Lung (tissue), 12 donors: ENCODE measurements around the gene LRRK1. TPM values are rescaled to one million over a fixed set of nuclear protein-coding genes. Genes with fewer than 3 reads are reported as not detected.

Experiments used
- ATAC-seq: fragments of 200-7000 bp; cut with Tn5 transposase; one replicate; pipeline ENCODE4 v1.9.1; 2020; ENCODE audit warnings: moderate number of reproducible peaks; ENCODE audit not compliant: insufficient read depth, low FRiP score
- DNase-seq, 3 donors: peaks; one replicate each; pipeline ENCODE4 v3.0.0-alpha.2; 2013 to 2017
- H3K27ac ChIP-seq, 2 donors: one replicate each; pipeline ENCODE4 v1.5.1; 2013; ENCODE audit warnings: mild to moderate bottlenecking in 2 of 2, moderate library complexity in 2 of 2, control low read depth in 1 of 2, inconsistent platforms in 1 of 2, low read depth in 1 of 2, low read length in 1 of 2
- H3K27me3 ChIP-seq, 3 donors: one replicate each; pipeline ENCODE4 v1.5.1; 2013; ENCODE audit warnings: low read length in 2 of 3; ENCODE audit not compliant: control insufficient read depth in 3 of 3, insufficient read depth in 3 of 3
- H3K36me3 ChIP-seq, 4 donors: one replicate each; pipeline ENCODE4 v1.5.1; 2013; ENCODE audit warnings: low read length in 4 of 4, mild to moderate bottlenecking in 1 of 4, moderate library complexity in 1 of 4; ENCODE audit not compliant: control insufficient read depth in 4 of 4, insufficient read depth in 4 of 4
- H3K4me1 ChIP-seq, 5 donors: one replicate each; pipeline ENCODE4 v1.5.1; 2013; ENCODE audit warnings: low read length in 5 of 5, mild to moderate bottlenecking in 2 of 5, moderate library complexity in 1 of 5; ENCODE audit not compliant: control insufficient read depth in 5 of 5, insufficient read depth in 5 of 5
- H3K4me3 ChIP-seq: one replicate; pipeline ENCODE4 v1.5.1; 2013; ENCODE audit warnings: mild to moderate bottlenecking, control low read depth, moderate library complexity
- H3K9ac ChIP-seq, 2 donors: one replicate each; pipeline ENCODE4 v1.5.1; 2013; ENCODE audit warnings: low read length in 2 of 2, control low read depth in 1 of 2; ENCODE audit not compliant: insufficient read depth in 1 of 2
- H3K9me3 ChIP-seq, 4 donors: one replicate each; pipeline ENCODE4 v1.5.1; 2013; ENCODE audit warnings: low read length in 3 of 4, mild to moderate bottlenecking in 1 of 4, moderate library complexity in 1 of 4; ENCODE audit not compliant: control insufficient read depth in 4 of 4, insufficient read depth in 3 of 4
- CTCF ChIP-seq: IDR thresholded peaks from 2 replicates; pipeline ENCODE4 v1.5.1; 2012; ENCODE audit warnings: mild to moderate bottlenecking; ENCODE audit errors: control extremely low read depth, extremely low read depth
- WGBS, 2 donors: extraction: QIAGEN DNeasy Blood & Tissue Kit; methylation state at CpG; one replicate each; pipeline ENCODE4 v1.1.7; 2013; 5-methylcytosine and 5-hydroxymethylcytosine counted together
- polyA plus RNA-seq, 2 donors: library from polyadenylated mRNA; stranded (reverse); fragments of 200-250 nt; gene quantifications; one replicate each; pipeline ENCODE4 v1.2.1, GENCODE V29; 2013
- total RNA-seq, 2 donors: library from RNA; depleted of rRNA in 1 of 2; stranded (reverse); fragments of >200 nt in 1 of 2; gene quantifications; one replicate each; pipeline ENCODE4 v1.2.1, GENCODE V29; 2014 to 2021
- donor health status: control.
- donor health status: control.
- donor health status: Bipolar disorder and iron deficiency.
- donor health status: healthy.
- donor health status: DM: yes; HTN: yes; CAD: no.

LRRK1 gene
- total and polyA plus RNA-seq, 4 donors: 5.7 to 22.9 (median 9.7) TPM

- no peak overlapping the region for H3K27ac ChIP-seq
- H3K4me1 ChIP-seq: peaks cover 0 to 22% (median 7%) of the 10 kb centered on the region in 5 donors
- TF ChIP-seq CTCF: no peak
- no peak overlapping the region for H3K9ac ChIP-seq
- ATAC-seq (no peak), DNase-seq (no peak)
- no peaks in the 10 kb centered on the region for H3K36me3 ChIP-seq
- no peaks in the 10 kb centered on the region for H3K27me3 ChIP-seq
- no peaks in the 10 kb centered on the region for H3K9me3 ChIP-seq
- WGBS, 2 donors: 91 to 95% methylated on average over 10 of the region's 10 CpGs
- no peak overlapping the region for H3K4me3 ChIP-seq
These were observed 165.6 kb downstream of the LRRK1 start for GRCh38 chr15:101084801-101085200.

GRCh38 chr15:101085311-101085700 is 166.1 kb downstream of the LRRK1 start:
- Histone ChIP-seq H3K9ac (no peak overlapping the region), H3K9me3 (no peaks in the 10 kb centered on the region), H3K4me3 (no peak overlapping the region), H3K4me1 (peaks cover 0 to 24% (median 11%) of the 10 kb centered on the region in 5 donors), H3K27me3 (no peaks in the 10 kb centered on the region), H3K36me3 (no peaks in the 10 kb centered on the region), H3K27ac (no peak overlapping the region)
- ATAC-seq (no peak), DNase-seq (no peak)
- 95 to 96% methylated on average over 10 of the region's 10 CpGs for WGBS, 2 donors
- no peak for TF ChIP-seq CTCF

- Histone ChIP-seq H3K27ac (no peak overlapping the region), H3K4me3 (no peak overlapping the region), H3K27me3 (no peaks in the 10 kb centered on the region), H3K9ac (no peak overlapping the region), H3K4me1 (peaks cover 0 to 33% (median 22%) of the 10 kb centered on the region in 5 donors), H3K9me3 (peaks cover 0 to 2% (median 0%) of the 10 kb centered on the region in 4 donors), H3K36me3 (no peaks in the 10 kb centered on the region)
- 88 to 91% methylated on average over 48 of the region's 48 CpGs for WGBS, 2 donors
- ATAC-seq: no peak
- TF ChIP-seq CTCF: no peak
- no peak for DNase-seq
These were observed 167.4 kb downstream of the LRRK1 start for GRCh38 chr15:101086394-101087171.
